Measurements from ENCODE around the gene VSTM2B.

VSTM2B gene

GRCh38 chr19:29598496-29598895, 72.7 kb downstream of the VSTM2B start:
- no peak for DNase-seq

GRCh38 chr19:29603308-29603707, 77.5 kb downstream of the VSTM2B start:
- no peak for DNase-seq

- DNase-seq = peak; percentile 100
These were observed 80.0 kb downstream of the VSTM2B start, which contains the start of gene POP4 for GRCh38 chr19:29605653-29606419. POP4 (plus strand) TSS chr19:29606283; CDS start chr19:29606319, 36 bp downstream.

- no peak for DNase-seq
These were observed 80.6 kb downstream of the VSTM2B start for GRCh38 chr19:29606420-29606747.

- no peak for DNase-seq
These were observed 83.8 kb downstream of the VSTM2B start for GRCh38 chr19:29609636-29610035.

GRCh38 chr19:29610213-29610573, 84.4 kb downstream of the VSTM2B start:
- no peak for DNase-seq

- peak; percentile 88 for DNase-seq
These were observed 84.9 kb downstream of the VSTM2B start for GRCh38 chr19:29610574-29611271.

- no peak for DNase-seq
These were observed 86.3 kb downstream of the VSTM2B start for GRCh38 chr19:29612121-29612520.

- no peak for DNase-seq
These were observed 87.2 kb downstream of the VSTM2B start for GRCh38 chr19:29612801-29613595.

GRCh38 chr19:29614046-29614445, 88.3 kb downstream of the VSTM2B start:
- DNase-seq = no peak

All from NCI-H345 (cell line).